Measurements from ENCODE around the gene ITGA3.

Gene ITGA3

DNA sequence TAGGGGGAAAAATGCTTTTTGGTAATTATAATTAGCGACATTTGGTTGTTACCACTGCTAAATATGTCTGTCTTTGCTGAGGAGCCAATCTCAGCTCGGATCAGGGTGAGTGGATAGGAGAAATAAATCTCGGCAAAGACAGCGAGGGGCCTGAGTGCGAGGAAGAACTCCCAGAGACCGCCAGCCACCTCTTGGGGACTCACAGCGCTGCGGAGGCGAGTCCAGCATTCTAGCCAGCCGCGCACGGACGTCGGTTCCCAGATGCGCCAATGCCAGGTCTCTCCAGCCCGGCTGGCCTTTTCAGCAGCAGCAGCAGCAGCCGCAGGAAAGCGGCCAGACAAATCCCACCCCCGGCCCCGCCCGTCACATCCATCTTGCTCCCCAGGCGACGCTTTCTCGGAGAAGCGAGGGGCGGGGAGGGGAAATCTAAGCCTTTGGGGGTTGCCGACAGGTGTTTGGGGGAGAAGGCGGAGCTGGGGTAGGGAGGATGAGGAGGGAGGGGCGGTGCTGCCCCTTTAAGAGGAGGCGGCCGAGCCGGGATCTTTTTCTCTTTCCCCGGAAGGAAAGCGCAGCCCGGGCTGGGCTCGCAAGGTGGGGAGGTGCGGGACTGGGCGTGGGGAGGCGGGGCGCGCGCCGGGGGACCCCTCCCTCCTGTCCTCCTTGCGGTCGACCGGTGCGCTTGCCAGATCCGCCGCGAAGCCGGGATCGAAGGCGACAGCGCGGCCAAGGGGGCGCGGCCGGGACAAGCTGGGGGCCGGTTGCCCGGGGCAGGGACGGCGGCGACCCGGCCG, at the start of gene ITGA3:
ITGA3 (plus strand) TSS at position 685 of the 791 bp plus-strand sequence. CDS start 330 bp downstream, outside the sequence.
- DNase-seq, result peak; percentile 6 to 54 (median 50)

- DNase-seq, result no peak
Measured at GRCh38 chr17:50009282-50009681, 46.6 kb upstream of the ITGA3 start.

GRCh38 chr17:50013079-50013478, 42.8 kb upstream of the ITGA3 start:
- DNase-seq, result no peak

- no peak for DNase-seq
Measured at GRCh38 chr17:50014471-50015088, 41.3 kb upstream of the ITGA3 start.

DNA sequence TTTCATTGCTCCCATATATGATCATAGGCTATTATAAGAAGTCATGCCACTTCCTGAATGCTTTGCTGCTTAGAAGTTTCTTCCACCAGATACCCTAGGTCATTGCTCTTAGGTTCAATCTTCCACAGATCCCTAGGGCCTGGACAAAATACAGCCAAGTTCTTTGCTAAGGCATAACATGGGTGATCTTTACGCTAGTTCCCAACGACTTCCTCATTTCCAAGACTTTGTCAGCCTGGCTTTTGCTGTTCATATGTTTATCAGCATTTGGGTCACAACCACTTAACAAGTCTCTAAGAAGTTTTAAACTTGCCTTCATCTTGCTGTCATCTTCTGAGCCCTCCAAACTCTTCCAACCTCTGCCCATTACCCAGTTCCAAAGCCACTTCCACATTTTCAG, 40.8 kb upstream of the ITGA3 start:
- DNase-seq, result no peak

DNA sequence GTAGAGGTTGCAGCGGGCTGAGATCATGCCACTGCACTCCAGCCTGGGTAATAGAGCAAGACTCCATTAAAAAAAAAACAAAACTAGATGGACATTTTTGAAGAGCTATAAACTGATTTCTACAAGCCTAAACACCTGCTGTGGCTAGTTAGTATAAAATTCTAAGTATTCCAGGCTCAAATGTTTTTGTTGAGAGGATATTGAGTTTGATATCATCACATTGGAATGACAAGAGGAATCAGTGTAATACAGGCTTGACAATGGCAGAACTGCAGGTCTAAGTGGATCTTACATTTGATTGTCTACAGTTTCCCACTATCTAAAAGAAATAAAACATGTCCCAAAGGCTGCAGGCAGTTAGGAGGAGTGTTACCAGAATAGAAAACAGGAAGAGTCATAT, 37.0 kb upstream of the ITGA3 start:
- no peak for DNase-seq

DNA sequence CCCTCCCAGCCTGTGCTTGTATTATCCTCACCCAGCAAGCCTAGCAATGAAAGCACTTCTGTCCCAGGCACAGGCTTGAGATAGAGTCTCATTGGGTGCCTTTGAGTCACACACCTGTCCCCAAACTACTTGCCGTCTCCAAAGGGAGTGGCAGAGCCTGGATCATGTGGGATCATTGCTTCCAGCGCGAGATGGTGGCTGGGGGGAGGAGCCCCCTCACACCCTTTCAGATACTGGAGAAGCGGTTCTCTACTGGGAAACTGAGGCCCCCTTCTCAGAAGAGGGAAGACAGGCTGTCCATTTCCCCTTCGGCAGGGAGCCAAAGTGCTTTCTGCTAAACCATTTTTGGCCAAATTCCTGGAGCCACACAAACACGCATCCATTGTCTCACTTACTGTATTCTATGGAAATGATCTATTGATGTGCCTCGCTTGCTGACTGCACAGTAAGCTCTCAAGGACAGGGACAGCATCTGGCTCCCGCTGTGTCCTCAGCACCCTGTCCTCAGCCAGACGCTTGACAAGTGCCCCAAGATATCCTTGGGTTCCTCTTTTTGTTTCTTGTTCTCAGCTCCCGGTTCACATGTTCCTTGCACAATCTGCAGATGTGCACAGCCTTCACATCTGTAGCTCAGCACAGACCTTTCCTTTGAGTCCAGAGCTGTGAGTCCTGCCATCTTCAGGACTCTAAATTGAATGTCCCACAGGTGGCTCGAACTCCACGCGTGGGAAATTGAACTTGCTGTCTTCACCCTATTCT, 34.9 kb upstream of the ITGA3 start:
- no peak for DNase-seq

DNA sequence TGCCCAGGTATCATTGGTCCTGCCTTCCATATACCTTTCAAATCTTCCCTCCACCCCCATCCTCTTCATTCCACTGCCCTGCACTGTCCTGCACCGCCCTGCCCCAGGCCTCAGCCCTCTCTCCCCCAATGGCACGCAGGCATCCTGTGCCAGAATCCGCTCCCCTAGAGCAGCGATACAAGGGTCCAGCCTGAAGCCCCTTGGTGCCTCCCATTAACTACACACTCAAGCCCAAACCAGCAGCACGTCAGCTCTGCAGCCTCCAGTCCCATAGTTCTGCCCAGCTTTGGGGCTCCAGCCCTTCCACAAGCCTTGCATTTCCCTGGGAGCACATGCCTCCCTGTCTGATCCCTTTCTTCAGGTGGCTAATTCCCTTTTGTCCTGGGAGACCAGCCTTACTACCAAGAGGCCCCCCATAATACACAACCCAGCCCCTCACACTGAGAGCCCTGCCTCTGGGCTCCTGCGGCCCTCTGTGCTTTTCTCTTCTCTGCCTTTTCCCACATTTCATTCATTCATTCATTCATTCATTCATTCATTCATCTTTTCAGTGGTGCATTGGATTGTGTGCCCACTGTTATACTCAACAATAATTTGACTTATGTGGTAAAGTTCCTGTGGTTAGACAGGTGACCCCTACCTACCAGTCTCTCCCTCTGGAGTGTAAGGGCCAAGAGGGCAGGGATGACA, 34.1 kb upstream of the ITGA3 start:
- no peak for DNase-seq

DNA sequence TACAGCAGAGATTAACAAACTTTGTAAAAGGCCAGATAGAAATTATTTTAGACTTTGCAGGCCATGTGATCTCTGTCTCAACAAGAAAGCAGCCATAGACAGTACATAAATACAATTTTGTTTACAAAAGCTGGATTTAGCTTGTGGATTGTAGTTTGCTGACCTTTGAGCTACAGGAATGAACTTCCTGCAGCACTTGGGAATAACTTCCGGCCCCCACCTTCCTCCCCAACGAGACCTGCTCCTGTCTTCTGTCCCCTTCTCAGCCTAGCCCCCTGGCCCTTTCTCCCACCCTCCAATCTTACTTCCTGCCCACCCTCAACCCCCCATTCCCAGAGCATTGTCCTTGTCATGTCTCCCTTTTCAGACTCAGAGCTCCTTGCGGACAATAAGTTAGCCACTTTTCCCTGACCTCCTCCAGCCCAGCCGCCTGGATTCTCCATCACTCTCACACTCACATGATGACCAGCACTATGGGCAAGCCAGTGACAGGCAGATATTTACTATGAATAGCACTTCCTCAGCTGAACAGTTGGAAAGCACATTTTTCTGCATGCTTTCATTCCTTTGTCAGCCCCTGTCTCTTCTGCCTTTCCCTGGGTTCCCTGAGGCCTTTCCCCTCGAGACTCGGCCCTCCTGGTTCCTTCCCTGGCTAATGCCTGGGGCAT, 33.3 kb upstream of the ITGA3 start:
- no peak for DNase-seq

- no peak for DNase-seq
Measured at GRCh38 chr17:50023520-50023919, 32.4 kb upstream of the ITGA3 start.

DNA sequence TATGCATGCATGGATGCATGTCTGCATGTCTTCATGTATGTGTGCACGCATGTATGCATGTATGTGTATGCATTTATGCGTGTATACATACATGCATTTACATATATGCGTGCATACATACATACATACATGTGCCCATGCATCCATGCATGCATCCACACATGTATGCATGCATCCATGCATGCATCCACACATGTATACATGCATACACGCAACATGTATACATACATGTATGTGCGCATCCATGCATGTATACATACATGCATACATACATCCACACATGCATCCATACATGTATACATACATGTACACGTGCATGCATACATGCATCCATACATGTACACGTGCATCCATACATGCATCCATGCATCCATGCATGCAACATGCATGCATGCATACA, 31.1 kb upstream of the ITGA3 start:
- DNase-seq, result no peak

DNA sequence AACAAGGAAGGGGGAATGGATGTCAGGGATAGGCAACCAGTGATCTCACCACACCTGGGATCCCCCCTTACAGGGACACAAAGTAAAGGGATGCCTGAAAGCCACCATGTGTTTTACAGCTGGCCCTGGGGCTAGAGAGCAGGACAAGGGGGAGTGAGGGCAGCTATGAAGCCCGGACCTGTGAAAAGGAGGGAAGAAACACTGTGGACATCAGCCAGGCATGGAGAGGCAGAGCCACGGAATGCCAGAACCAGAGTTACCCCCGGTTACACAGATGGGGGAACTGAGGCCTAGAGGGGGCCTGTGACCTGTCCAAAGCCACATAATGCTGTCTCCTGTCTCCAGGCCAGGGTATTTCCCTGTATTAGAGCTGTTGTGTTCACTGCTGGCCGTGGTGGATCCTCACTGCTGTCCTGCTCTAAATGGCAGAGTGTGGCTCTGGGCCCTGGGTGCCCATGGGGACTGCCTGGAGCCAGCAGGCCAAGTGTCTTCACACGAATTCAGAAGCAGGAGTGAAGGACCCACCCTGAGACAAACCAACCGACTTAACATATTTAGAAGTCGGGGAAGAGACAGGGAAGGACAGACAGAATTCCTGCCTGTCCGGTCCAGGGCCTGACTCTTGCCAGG, 29.7 kb upstream of the ITGA3 start:
- DNase-seq, result no peak

- DNase-seq, result peak; percentile 36 to 79 (median 66)
Measured at GRCh38 chr17:50026837-50027171, 29.1 kb upstream of the ITGA3 start.

GRCh38 chr17:50027172-50027880, 28.6 kb upstream of the ITGA3 start:
- DNase-seq, result peak in 1 of 6 experiments; percentile 22

DNA sequence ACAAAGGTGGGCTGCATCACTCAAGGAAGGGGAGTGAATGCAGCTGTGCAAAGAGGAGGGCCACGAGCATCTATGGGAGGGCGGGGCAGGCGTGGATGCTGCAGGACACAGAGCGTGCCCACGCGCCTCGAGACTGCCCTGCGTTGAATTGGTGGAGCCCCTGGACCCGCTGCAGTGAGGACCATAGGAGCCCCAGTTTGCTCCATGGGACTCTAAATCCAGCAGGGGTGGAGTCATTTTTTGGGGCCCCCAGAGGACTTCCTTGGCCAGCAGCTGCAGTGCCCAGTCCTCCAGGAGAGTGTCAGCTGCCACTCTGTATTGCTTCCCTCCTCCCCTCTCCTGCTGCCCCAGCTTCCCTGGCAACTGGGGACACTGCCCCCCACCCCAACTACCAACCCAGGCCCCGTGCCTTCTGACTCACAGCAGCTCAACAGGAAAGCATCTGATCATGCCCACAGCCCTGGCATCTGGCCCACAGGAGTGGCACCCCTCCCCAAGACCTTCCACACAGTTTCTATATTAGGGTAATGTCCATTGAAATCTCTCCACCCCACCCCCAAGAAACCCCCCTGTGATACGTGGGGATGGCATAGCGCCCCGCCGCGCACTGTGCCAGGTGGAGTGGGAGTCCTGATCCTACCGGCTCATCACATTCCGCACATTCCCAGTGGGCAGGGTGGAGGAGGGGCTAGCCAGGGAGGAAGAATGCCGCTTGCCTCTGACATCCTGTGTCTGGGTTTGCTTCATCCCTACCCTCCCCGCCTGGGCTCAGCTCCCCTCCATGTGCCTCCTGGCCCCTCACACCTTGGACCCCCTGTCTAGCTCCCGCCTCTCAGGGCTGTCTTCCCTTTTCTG, 27.8 kb upstream of the ITGA3 start:
- DNase-seq, result no peak

GRCh38 chr17:50028736-50029120, 27.2 kb upstream of the ITGA3 start:
- DNase-seq, result no peak

- DNase-seq, result no peak
Measured at GRCh38 chr17:50029185-50029584, 26.7 kb upstream of the ITGA3 start.

DNA sequence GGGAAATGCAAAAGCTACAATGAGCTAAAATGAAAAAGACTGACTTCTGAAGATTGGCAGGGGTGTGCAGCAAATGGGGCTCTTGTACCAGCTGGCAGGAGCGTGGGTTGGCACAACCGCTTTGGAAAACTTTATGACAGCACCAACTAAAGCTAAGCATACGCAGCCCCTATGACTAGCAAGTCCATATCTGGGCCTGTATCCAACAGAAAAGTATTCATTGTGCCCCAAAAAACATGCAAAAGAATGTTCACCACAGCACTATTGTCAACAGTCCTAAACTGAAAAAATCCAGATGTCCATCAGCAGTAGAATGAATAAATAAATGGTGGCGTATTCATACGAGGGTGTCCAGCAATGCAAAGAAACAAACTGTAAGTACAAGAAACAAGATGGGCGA, 22.6 kb upstream of the ITGA3 start:
- no peak for DNase-seq

DNA sequence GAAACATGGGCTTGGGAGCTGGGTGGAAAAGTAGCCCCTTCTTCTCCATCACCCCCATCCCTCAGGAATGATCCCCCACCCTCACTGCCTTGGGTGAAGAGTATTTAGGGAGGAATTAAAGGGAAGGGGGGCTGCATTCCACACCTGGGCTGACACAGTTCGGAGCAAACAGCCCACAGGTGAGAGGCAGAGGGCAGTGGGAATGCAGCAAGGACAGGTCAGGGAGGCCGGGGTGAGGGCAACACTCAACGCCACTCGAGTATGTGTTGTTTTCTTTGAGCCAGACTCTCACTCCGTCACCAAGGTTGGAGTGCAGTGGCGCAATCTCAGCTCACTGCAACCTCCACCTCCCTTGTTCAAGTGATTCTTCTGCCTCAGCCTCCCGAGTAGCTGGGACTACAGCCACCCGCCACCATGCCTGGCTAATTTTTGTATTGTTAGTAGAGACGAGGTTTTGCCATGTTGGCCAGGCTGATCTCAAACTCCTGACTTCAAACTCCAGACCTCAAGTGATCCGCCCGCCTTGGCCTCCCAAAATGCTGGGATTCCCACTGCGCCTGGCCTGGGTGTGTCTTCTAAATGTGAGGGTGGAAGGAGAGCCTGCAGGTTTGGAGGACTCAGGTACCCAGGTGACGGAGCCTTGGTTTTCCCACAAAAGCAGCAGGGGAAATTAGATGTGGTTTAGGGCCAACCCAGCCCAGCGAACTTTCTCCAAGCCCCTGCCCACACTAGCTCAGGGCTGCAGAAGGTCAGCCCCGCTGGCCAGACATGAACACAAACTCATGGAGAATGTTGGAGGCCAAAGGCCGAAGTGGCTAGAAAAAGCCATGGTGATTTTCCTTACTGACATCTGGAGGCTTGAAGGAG, 21.2 kb upstream of the ITGA3 start:
- no peak for DNase-seq

- DNase-seq, result no peak
Measured at GRCh38 chr17:50035421-50035879, 20.5 kb upstream of the ITGA3 start.
